ENCODE measurements around the gene RNF144A. TPM values are rescaled to one million over a fixed set of nuclear protein-coding genes. Genes with fewer than 3 reads are reported as not detected.

RNF144A gene
- total RNA-seq, 1 donor from 2014 or later: 1.8 TPM

- Histone ChIP-seq H3K4me3 (no peak overlapping the region), H3K4me1 (no peaks in the 10 kb centered on the region), H3K9me3 (no peaks in the 10 kb centered on the region), H3K27ac (no peak overlapping the region), H3K36me3 (no peaks in the 10 kb centered on the region), H3K27me3 (no peaks in the 10 kb centered on the region)
- intact Hi-C loops (cut with DNase I): no loop called here
- TF ChIP-seq, protein P1, sequence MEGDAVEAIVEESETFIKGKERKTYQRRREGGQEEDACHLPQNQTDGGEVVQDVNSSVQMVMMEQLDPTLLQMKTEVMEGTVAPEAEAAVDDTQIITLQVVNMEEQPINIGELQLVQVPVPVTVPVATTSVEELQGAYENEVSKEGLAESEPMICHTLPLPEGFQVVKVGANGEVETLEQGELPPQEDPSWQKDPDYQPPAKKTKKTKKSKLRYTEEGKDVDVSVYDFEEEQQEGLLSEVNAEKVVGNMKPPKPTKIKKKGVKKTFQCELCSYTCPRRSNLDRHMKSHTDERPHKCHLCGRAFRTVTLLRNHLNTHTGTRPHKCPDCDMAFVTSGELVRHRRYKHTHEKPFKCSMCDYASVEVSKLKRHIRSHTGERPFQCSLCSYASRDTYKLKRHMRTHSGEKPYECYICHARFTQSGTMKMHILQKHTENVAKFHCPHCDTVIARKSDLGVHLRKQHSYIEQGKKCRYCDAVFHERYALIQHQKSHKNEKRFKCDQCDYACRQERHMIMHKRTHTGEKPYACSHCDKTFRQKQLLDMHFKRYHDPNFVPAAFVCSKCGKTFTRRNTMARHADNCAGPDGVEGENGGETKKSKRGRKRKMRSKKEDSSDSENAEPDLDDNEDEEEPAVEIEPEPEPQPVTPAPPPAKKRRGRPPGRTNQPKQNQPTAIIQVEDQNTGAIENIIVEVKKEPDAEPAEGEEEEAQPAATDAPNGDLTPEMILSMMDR (IDR thresholded peaks at IDR 0.05): no peak
- DNase-seq (ENCODE audit: low spot score in 2 of 2): no peak
Observed at GRCh38 chr2:6975988-6976387, 58.8 kb downstream of the RNF144A start.

GRCh38 chr2:6977113-6977741 lies 60.0 kb downstream of the RNF144A start:
- no peaks in the 10 kb centered on the region for H3K27me3 ChIP-seq
- intact Hi-C loops (cut with DNase I): no loop called here
- H3K4me1 ChIP-seq: no peaks in the 10 kb centered on the region
- no peaks in the 10 kb centered on the region for H3K9me3 ChIP-seq
- no peaks in the 10 kb centered on the region for H3K36me3 ChIP-seq
- DNase-seq (ENCODE audit: low spot score in 2 of 2): no peak
- TF ChIP-seq, protein P1 (IDR thresholded peaks at IDR 0.05): no peak
- no peak overlapping the region for H3K4me3 ChIP-seq
- no peak overlapping the region for H3K27ac ChIP-seq

DNA sequence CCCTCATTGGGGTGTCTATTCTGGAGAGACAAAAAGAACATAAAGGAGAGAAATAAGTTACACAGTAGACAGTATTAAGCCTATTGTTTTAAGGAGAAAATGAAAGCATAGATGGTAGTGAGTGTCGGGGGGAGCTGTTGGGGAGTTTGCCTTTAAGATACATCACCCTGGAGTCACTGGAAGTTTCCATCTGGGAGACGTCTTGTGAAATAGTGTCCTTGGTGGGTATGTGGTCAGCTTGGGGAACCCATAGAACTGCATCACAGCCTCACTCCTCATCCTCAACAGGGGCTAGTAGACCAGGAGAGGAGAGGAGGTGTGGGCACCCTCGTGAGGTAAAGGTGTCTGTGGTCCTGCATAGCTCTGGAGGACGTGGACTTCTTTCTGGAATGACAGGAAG lies 60.6 kb downstream of the RNF144A start:
- intact Hi-C loops (cut with DNase I): no loop called here
- H3K9me3 ChIP-seq: no peaks in the 10 kb centered on the region
- no peaks in the 10 kb centered on the region for H3K36me3 ChIP-seq
- no peak overlapping the region for H3K27ac ChIP-seq
- TF ChIP-seq, protein P1 (IDR thresholded peaks at IDR 0.05): no peak
- no peaks in the 10 kb centered on the region for H3K4me1 ChIP-seq
- H3K4me3 ChIP-seq: no peak overlapping the region
- DNase-seq (ENCODE audit: low spot score in 2 of 2): no peak
- H3K27me3 ChIP-seq: no peaks in the 10 kb centered on the region

DNA sequence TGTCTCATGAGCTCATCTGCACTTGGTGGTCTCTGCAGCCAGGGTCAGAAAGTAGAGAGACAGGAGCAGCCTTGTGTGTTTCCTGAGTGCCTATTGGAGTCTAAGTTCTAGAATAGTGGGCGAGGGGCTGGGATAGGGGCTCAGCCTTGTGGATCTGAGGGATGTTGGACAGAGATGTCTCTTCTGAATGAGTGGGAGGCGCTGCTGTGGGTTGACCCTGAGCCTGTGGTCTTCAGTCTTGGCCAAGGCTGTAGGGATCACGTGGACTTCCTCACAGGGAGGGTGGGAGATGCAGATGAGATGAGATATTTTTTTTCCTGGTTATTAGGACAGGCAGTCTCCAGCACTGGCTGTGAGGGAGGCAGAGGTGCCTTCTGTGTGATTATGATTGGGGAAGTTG lies 61.8 kb downstream of the RNF144A start:
- Histone ChIP-seq H3K27ac (no peak overlapping the region), H3K4me3 (no peak overlapping the region), H3K27me3 (no peaks in the 10 kb centered on the region), H3K4me1 (no peaks in the 10 kb centered on the region), H3K36me3 (no peaks in the 10 kb centered on the region), H3K9me3 (no peaks in the 10 kb centered on the region)
- DNase-seq (ENCODE audit: low spot score in 2 of 2): no peak
- intact Hi-C loops (cut with DNase I): no loop called here
- TF ChIP-seq, protein P1 (IDR thresholded peaks at IDR 0.05): no peak

GRCh38 chr2:6982449-6982848 lies 65.2 kb downstream of the RNF144A start:
- intact Hi-C loops (cut with DNase I): no loop called here
- DNase-seq (ENCODE audit: low spot score in 2 of 2): no peak
- H3K4me3 ChIP-seq: no peak overlapping the region
- no peaks in the 10 kb centered on the region for H3K36me3 ChIP-seq
- H3K9me3 ChIP-seq: no peaks in the 10 kb centered on the region
- H3K27me3 ChIP-seq: no peaks in the 10 kb centered on the region
- TF ChIP-seq, protein P1 (IDR thresholded peaks at IDR 0.05): no peak
- H3K27ac ChIP-seq: no peak overlapping the region
- H3K4me1 ChIP-seq: no peaks in the 10 kb centered on the region

All from ascending aorta (tissue), 2 donors.